Raji (cell line): Measurements from ENCODE around the gene PIGU.
A peak's percentile ranks its signal among the peaks of the same experiment; 100 is the strongest.

Experiments used
- POLR2A ChIP-seq: IDR thresholded peaks from 2 replicates; pipeline ENCODE4 v1.6.1; 2011; ENCODE audit warnings: low read depth, low read length, control low read depth; ENCODE audit not compliant: insufficient read depth

Gene PIGU

GRCh38 chr20:34709044-34709830, 32.3 kb upstream of the PIGU start:
- TF ChIP-seq POLR2A: peak; percentile 43; the same call in 1 of the 2 replicates

- no peak for TF ChIP-seq POLR2A
Observed at GRCh38 chr20:34708621-34709043, 31.7 kb upstream of the PIGU start.

- no peak for TF ChIP-seq POLR2A
Observed at GRCh38 chr20:34706912-34707784, 30.3 kb upstream of the PIGU start.

GRCh38 chr20:34706302-34706875, 29.5 kb upstream of the PIGU start:
- no peak for TF ChIP-seq POLR2A

- TF ChIP-seq POLR2A: no peak
Observed at GRCh38 chr20:34705397-34706301, 28.8 kb upstream of the PIGU start.

GRCh38 chr20:34705008-34705396, 28.1 kb upstream of the PIGU start:
- TF ChIP-seq POLR2A: no peak

- TF ChIP-seq POLR2A: peak; percentile 78
Observed at GRCh38 chr20:34704177-34705007, 27.5 kb upstream of the PIGU start, which contains the start of gene TP53INP2. Gene TP53INP2 (plus strand): TSS chr20:34704344. CDS start chr20:34708740, 4,396 bp downstream.

- no peak for TF ChIP-seq POLR2A
Observed at GRCh38 chr20:34703424-34704176, 26.7 kb upstream of the PIGU start.

- TF ChIP-seq POLR2A: no peak
Observed at GRCh38 chr20:34703061-34703423, 26.1 kb upstream of the PIGU start.

GRCh38 chr20:34701405-34702085, 24.7 kb upstream of the PIGU start:
- TF ChIP-seq POLR2A: no peak

- no peak for TF ChIP-seq POLR2A
Observed at GRCh38 chr20:34693414-34693813, 16.5 kb upstream of the PIGU start.

GRCh38 chr20:34691838-34692237, 14.9 kb upstream of the PIGU start:
- TF ChIP-seq POLR2A: no peak
